Stimulated activated naive B cell treated with anti-CD40 and anti-IgM and Interleukin-4, amounts not matched to agents 10 μg/mL and 1 μg/mL and 100 μg/mL, for 72 hours (primary cell): ENCODE data around the gene SCD.

Source experiments
- ATAC-seq, 2 donors: fragments of 150-1000 bp; cut with Tn5 transposase; replicated peaks; 2 replicates each; pipeline ENCODE4 v1.10.0; 2021; ENCODE audit warnings: moderate library complexity in 1 of 2
- DNase-seq: peaks from one replicate; pipeline ENCODE4 v3.0.0; 2021
- H3K27ac Mint-ChIP-seq: one replicate; pipeline ENCODE4 v1.8.0; 2022; ENCODE audit warnings: mild to moderate bottlenecking, mixed read lengths
- H3K27me3 Mint-ChIP-seq, 2 donors: one replicate each; pipeline ENCODE4 v1.8.0; 2022; ENCODE audit warnings: mixed read lengths in 2 of 2
- H3K36me3 Mint-ChIP-seq, 2 donors: one replicate each; pipeline ENCODE4 v1.8.0; 2022; ENCODE audit warnings: mixed read lengths in 2 of 2, mild to moderate bottlenecking in 1 of 2
- H3K4me1 Mint-ChIP-seq, 2 donors: one replicate each; pipeline ENCODE4 v1.8.0; 2022; ENCODE audit warnings: mixed read lengths in 2 of 2, mild to moderate bottlenecking in 1 of 2
- H3K4me3 Mint-ChIP-seq, 2 donors: one replicate each; pipeline ENCODE4 v1.8.0; 2022; ENCODE audit warnings: mild to moderate bottlenecking in 2 of 2, mixed read lengths in 2 of 2, moderate library complexity in 1 of 2
- H3K9me3 Mint-ChIP-seq, 2 donors: one replicate each; pipeline ENCODE4 v1.8.0; 2022; ENCODE audit warnings: mixed read lengths in 2 of 2, mild to moderate bottlenecking in 1 of 2

Gene SCD

GRCh38 chr10:100380400-100380799 lies 33.4 kb downstream of the SCD start:
- Mint-ChIP-seq H3K27me3 (no peaks in the 10 kb centered on the region), H3K4me3 (no peak overlapping the region), H3K27ac (no peak overlapping the region), H3K36me3 (peaks cover 36 to 42% of the 10 kb centered on the region in 2 donors), H3K4me1 (peaks cover 18 to 31% of the 10 kb centered on the region in 2 donors), H3K9me3 (no peaks in the 10 kb centered on the region)
- no peak for DNase-seq
- ATAC-seq = no peak

GRCh38 chr10:100382553-100382952 lies 35.5 kb downstream of the SCD start:
- no peak overlapping the region for H3K27ac Mint-ChIP-seq
- no peaks in the 10 kb centered on the region for H3K27me3 Mint-ChIP-seq
- DNase-seq (no peak), ATAC-seq (no peak)
- H3K4me3 Mint-ChIP-seq = no peak overlapping the region
- peaks cover 49 to 57% of the 10 kb centered on the region in 2 donors for H3K36me3 Mint-ChIP-seq
- H3K4me1 Mint-ChIP-seq = peaks cover 13 to 18% of the 10 kb centered on the region in 2 donors
- H3K9me3 Mint-ChIP-seq = no peaks in the 10 kb centered on the region

- no peak for DNase-seq
- no peaks in the 10 kb centered on the region for H3K9me3 Mint-ChIP-seq
- H3K36me3 Mint-ChIP-seq = peaks cover 55 to 63% of the 10 kb centered on the region in 2 donors
- H3K27me3 Mint-ChIP-seq = no peaks in the 10 kb centered on the region
- no peak overlapping the region for H3K27ac Mint-ChIP-seq
- no peak for ATAC-seq
- H3K4me3 Mint-ChIP-seq = no peak overlapping the region
- H3K4me1 Mint-ChIP-seq = peaks cover 10 to 11% of the 10 kb centered on the region in 2 donors
Observed at GRCh38 chr10:100383251-100383650, 36.2 kb downstream of the SCD start.

GRCh38 chr10:100391163-100392002 lies 44.4 kb downstream of the SCD start:
- H3K27ac Mint-ChIP-seq = no peak overlapping the region
- DNase-seq = no peak

GRCh38 chr10:100392686-100393003 lies 45.6 kb downstream of the SCD start:
- H3K9me3 Mint-ChIP-seq = no peaks in the 10 kb centered on the region

More at GRCh38 chr10:100391163-100392002, 44.4 kb downstream of the SCD start:
- Mint-ChIP-seq H3K4me1 (no peaks in the 10 kb centered on the region), H3K4me3 (no peak overlapping the region), H3K36me3 (peaks cover 15 to 20% of the 10 kb centered on the region in 2 donors), H3K9me3 (no peaks in the 10 kb centered on the region), H3K27me3 (no peaks in the 10 kb centered on the region)
- no peak for ATAC-seq

GRCh38 chr10:100395626-100396025 lies 48.6 kb downstream of the SCD start:
- H3K4me3 Mint-ChIP-seq = no peak overlapping the region
- no peak overlapping the region for H3K27ac Mint-ChIP-seq

More at GRCh38 chr10:100392686-100393003, 45.6 kb downstream of the SCD start:
- ATAC-seq (no peak), DNase-seq (no peak)
- Mint-ChIP-seq H3K27ac (no peak overlapping the region), H3K4me1 (no peaks in the 10 kb centered on the region), H3K36me3 (peaks cover 9 to 10% of the 10 kb centered on the region in 2 donors), H3K4me3 (no peak overlapping the region), H3K27me3 (no peaks in the 10 kb centered on the region)

GRCh38 chr10:100396605-100397004 lies 49.6 kb downstream of the SCD start:
- no peak overlapping the region for H3K27ac Mint-ChIP-seq
- H3K4me3 Mint-ChIP-seq = no peak overlapping the region
- no peak for ATAC-seq
- H3K27me3 Mint-ChIP-seq = no peaks in the 10 kb centered on the region
- H3K4me1 Mint-ChIP-seq = no peaks in the 10 kb centered on the region
- no peak for DNase-seq
- no peaks in the 10 kb centered on the region for H3K36me3 Mint-ChIP-seq
- no peaks in the 10 kb centered on the region for H3K9me3 Mint-ChIP-seq

More at GRCh38 chr10:100395626-100396025, 48.6 kb downstream of the SCD start:
- H3K36me3 Mint-ChIP-seq = no peaks in the 10 kb centered on the region
- ATAC-seq = no peak
- H3K9me3 Mint-ChIP-seq = no peaks in the 10 kb centered on the region
- no peaks in the 10 kb centered on the region for H3K27me3 Mint-ChIP-seq
- no peaks in the 10 kb centered on the region for H3K4me1 Mint-ChIP-seq
- no peak for DNase-seq

- no peak overlapping the region for H3K27ac Mint-ChIP-seq
- DNase-seq (no peak), ATAC-seq (no peak)
- H3K27me3 Mint-ChIP-seq = peaks cover 0 to 10% of the 10 kb centered on the region in 2 donors
- H3K4me3 Mint-ChIP-seq = no peak overlapping the region
- H3K4me1 Mint-ChIP-seq = no peaks in the 10 kb centered on the region
- H3K36me3 Mint-ChIP-seq = peaks cover 5 to 7% of the 10 kb centered on the region in 2 donors
- H3K9me3 Mint-ChIP-seq = no peaks in the 10 kb centered on the region
Observed at GRCh38 chr10:100401631-100402328, 54.7 kb downstream of the SCD start.

- Mint-ChIP-seq H3K27me3 (peaks cover 4 to 18% of the 10 kb centered on the region in 2 donors), H3K36me3 (peaks cover 7 to 14% of the 10 kb centered on the region in 2 donors), H3K9me3 (peaks cover 0 to 1% of the 10 kb centered on the region in 2 donors), H3K4me1 (no peaks in the 10 kb centered on the region), H3K4me3 (no peak overlapping the region), H3K27ac (no peak overlapping the region)
- no peak for ATAC-seq
- no peak for DNase-seq
Observed at GRCh38 chr10:100403734-100404133, 56.7 kb downstream of the SCD start.

- no peak for DNase-seq
- peaks cover 25 to 38% of the 10 kb centered on the region in 2 donors for H3K27me3 Mint-ChIP-seq
- H3K36me3 Mint-ChIP-seq = peaks cover 0 to 2% of the 10 kb centered on the region in 2 donors
- no peak for ATAC-seq
- H3K27ac Mint-ChIP-seq = no peak overlapping the region
- no peaks in the 10 kb centered on the region for H3K4me1 Mint-ChIP-seq
- no peak overlapping the region for H3K4me3 Mint-ChIP-seq
- H3K9me3 Mint-ChIP-seq = peaks cover 0 to 4% of the 10 kb centered on the region in 2 donors
Observed at GRCh38 chr10:100413173-100413572, 66.1 kb downstream of the SCD start.
